Endothelial cell of umbilical vein (primary cell): ENCODE data around the gene LIN28B. TPM values are rescaled to one million over a fixed set of nuclear protein-coding genes. Genes with fewer than 3 reads are reported as not detected.
"Not testable (repeated sequence)": the region's sequence is repeated elsewhere in the genome, so short reads cannot be mapped to it uniquely, and the experiment has no call there.

ENCODE experiments used
- BruUV-seq: library from RNA; stranded (reverse); fragments of 400-500 nt; replicated peaks from 2 replicates; lab custom pipeline; 2021; lab: Mats Ljungman, UMichigan
- CTCF ChIA-PET: fragments of 300-600, 350-600 bp; sonication (Branson Sonifier 250); formaldehyde crosslinking; loops from one replicate; lab custom pipeline; 2021; ENCODE audit warnings: antibody characterized with exemption, inconsistent platforms; lab: Charles Lee
- POLR2A ChIA-PET: fragments of 300-600, 350-600 bp; sonication (Branson Sonifier 250); formaldehyde crosslinking; loops from one replicate; lab custom pipeline; 2021; ENCODE audit warnings: antibody characterized with exemption, inconsistent platforms; lab: Charles Lee
- DNase-seq: peaks from one replicate; pipeline ENCODE4 v3.0.0-alpha.2; 2011; ENCODE audit warnings: low read depth, low spot score
- FAIRE-seq: peaks from 2 replicates; lab custom pipeline; 2011; peaks lifted over from hg19 to GRCh38; lab: Jason Lieb, UNC
- H2AFZ ChIP-seq: 2 replicates; pipeline ENCODE4 v1.6.0; 2012; ENCODE audit warnings: low read depth, low read length, control low read depth, inconsistent platforms
- H3K27ac ChIP-seq: 2 replicates; pipeline ENCODE4 v1.5.1; 2011; ENCODE audit warnings: low read depth, mild to moderate bottlenecking, control low read depth, low read length, moderate library complexity; ENCODE audit not compliant: insufficient read depth
- H3K27me3 ChIP-seq, 2 experiments: 2 replicates each; pipeline versions ENCODE4 v1.6.0 to v1.6.1; 2011; ENCODE audit warnings: low read length in 2 of 2, mixed read lengths in 1 of 2; ENCODE audit not compliant: control insufficient read depth in 2 of 2, insufficient read depth in 2 of 2
- H3K36me3 ChIP-seq, 2 experiments: 2 replicates in 1 of 2; 3 replicates in 1 of 2; pipeline ENCODE4 v1.5.1; 2011; ENCODE audit warnings: low read length in 2 of 2, mild to moderate bottlenecking in 1 of 2, moderate library complexity in 1 of 2; ENCODE audit not compliant: control insufficient read depth in 2 of 2, insufficient read depth in 2 of 2; ENCODE audit errors: extremely low read depth in 1 of 2
- H3K4me1 ChIP-seq: 3 replicates; pipeline ENCODE4 v1.5.1; 2011; ENCODE audit warnings: mild to moderate bottlenecking, low read length; ENCODE audit not compliant: control insufficient read depth, insufficient read depth; ENCODE audit errors: extremely low read depth
- H3K4me2 ChIP-seq: 2 replicates; pipeline ENCODE4 v1.6.1; 2011; ENCODE audit warnings: low read length, control low read depth, mixed read lengths; ENCODE audit not compliant: insufficient read depth
- H3K4me3 ChIP-seq, 3 experiments: fragments of 200-600 bp in 1 of 3; sonication (generic), shearing (Covaris generic) in 1 of 3; replicated peaks in 1 of 3; 2 replicates each; pipeline ENCODE4 v1.5.1; 2011 to 2016; ENCODE audit warnings: control low read depth in 3 of 3, low read length in 3 of 3, mild to moderate bottlenecking in 2 of 3, inconsistent platforms in 1 of 3, low read depth in 1 of 3, moderate library complexity in 1 of 3; ENCODE audit not compliant: insufficient read depth in 1 of 3
- H3K79me2 ChIP-seq: 2 replicates; pipeline ENCODE4 v1.6.0; 2012; ENCODE audit warnings: low read length, inconsistent platforms; ENCODE audit not compliant: control insufficient read depth, insufficient read depth
- H3K9ac ChIP-seq: replicated peaks from 2 replicates; pipeline ENCODE3; 2011; ENCODE audit warnings: low read length, control low read depth; ENCODE audit not compliant: insufficient read depth; ENCODE audit errors: extremely low read depth
- H3K9me1 ChIP-seq: replicated peaks from 3 replicates; pipeline ENCODE4 v1.6.0; 2011; ENCODE audit warnings: mild to moderate bottlenecking, low read length; ENCODE audit not compliant: control insufficient read depth, insufficient read depth; ENCODE audit errors: extremely low read depth
- H3K9me3 ChIP-seq: replicated peaks from 2 replicates; pipeline ENCODE4 v1.5.1; 2012; ENCODE audit warnings: low read length, inconsistent platforms; ENCODE audit not compliant: control insufficient read depth, insufficient read depth
- H4K20me1 ChIP-seq: replicated peaks from 2 replicates; pipeline ENCODE3; 2011; ENCODE audit warnings: mild to moderate bottlenecking, low read length; ENCODE audit not compliant: control insufficient read depth, insufficient read depth; ENCODE audit errors: extremely low read depth
- CTCF ChIP-seq, 2 donors: IDR thresholded peaks; 1 replicate in 1 of 2; 2 replicates in 1 of 2; pipeline ENCODE4 v1.5.1; 2011; ENCODE audit warnings: low read length in 2 of 2, mild to moderate bottlenecking in 2 of 2, moderate library complexity in 2 of 2, control low read depth in 1 of 2, inconsistent platforms in 1 of 2, low read depth in 1 of 2; ENCODE audit not compliant: insufficient read depth in 1 of 2; ENCODE audit errors: extremely low read depth in 1 of 2
- EZH2 ChIP-seq: IDR thresholded peaks from 2 replicates; pipeline ENCODE4 v1.6.1; 2012; ENCODE audit warnings: borderline replicate concordance, low read depth, mild to moderate bottlenecking, moderate library complexity, low read length, inconsistent platforms; ENCODE audit not compliant: severe bottlenecking
- FOS ChIP-seq: IDR thresholded peaks from 2 replicates; pipeline ENCODE4 v1.6.1; 2011; ENCODE audit warnings: mild to moderate bottlenecking, low read length, moderate library complexity, borderline replicate concordance; ENCODE audit not compliant: insufficient read depth
- GATA2 ChIP-seq: IDR thresholded peaks from 2 replicates; pipeline ENCODE4 v1.7.0; 2011; ENCODE audit warnings: low read depth, mild to moderate bottlenecking, moderate library complexity, mixed read lengths, low read length; ENCODE audit not compliant: insufficient read length, insufficient read depth
- JUN ChIP-seq: IDR thresholded peaks from 2 replicates; pipeline ENCODE4 v1.6.1; 2011; ENCODE audit warnings: borderline replicate concordance, low read depth; ENCODE audit not compliant: insufficient read length, insufficient read depth
- MAX ChIP-seq: IDR thresholded peaks from 2 replicates; pipeline ENCODE4 v1.6.1; 2011; ENCODE audit not compliant: insufficient read depth, insufficient read length
- MYC ChIP-seq: IDR thresholded peaks from one replicate; pipeline ENCODE4 v1.6.1; 2011; ENCODE audit warnings: mild to moderate bottlenecking, low read depth, low read length
- POLR2A ChIP-seq: IDR thresholded peaks from 2 replicates; pipeline ENCODE4 v1.6.1; 2012; ENCODE audit warnings: low read depth, mild to moderate bottlenecking, control low read depth, low read length
- POLR2AphosphoS5 ChIP-seq: IDR thresholded peaks from 2 replicates; pipeline ENCODE4 v1.6.1; 2012; ENCODE audit warnings: low read depth, mild to moderate bottlenecking, control low read depth, low read length, moderate library complexity; ENCODE audit not compliant: insufficient read depth
- dilution Hi-C: fragments of 300-500 bp; cut with MboI; formaldehyde crosslinking; loops from one replicate; pipeline ENCODE4 v1.15.0; 2019; ENCODE audit warnings: low sequenced_read_pairs; ENCODE audit not compliant: extremely low pct_ligation_motif_present
- intact Hi-C: fragments of 100-400 bp; cut with micrococcal nuclease; formaldehyde crosslinking; loops from one replicate; pipeline ENCODE4 v1.10.0; 2022
- polyA plus RNA-seq, 4 experiments: library from polyadenylated mRNA; depleted of rRNA in 3 of 4; stranded (reverse) in 3 of 4; unstranded in 1 of 4; fragments of >200 nt; gene quantifications; 2 replicates each; pipeline versions ENCODE4 v1.2.1 to v1.2.3, GENCODE V29; 2011 to 2012; ENCODE audit warnings: missing spikeins in 1 of 4
- total RNA-seq: library from RNA; stranded (reverse); gene quantifications from 2 replicates; pipeline ENCODE4 v1.2.3, GENCODE V29; 2021

Gene LIN28B
- total and polyA plus RNA-seq, 2 donors (not counting 3 experiments of a cell fraction or from before 2014, with no cell fraction given), result not detected

- BruUV-seq, result no TSS peak
- H3K9me3 ChIP-seq, result no peaks in the 10 kb centered on the region
- DNase-seq, result no peak
- H3K4me2 ChIP-seq, result no peak overlapping the region
- TF ChIP-seq JUN (no peak), GATA2 (no peak), FOS (no peak), POLR2A (no peak), POLR2AphosphoS5 (no peak), CTCF (IDR thresholded peaks at IDR 0.05; ENCODE audit: extremely low read depth in 1 of 2, insufficient read depth in 1 of 2, low read depth in 1 of 2, low read length in 2 of 2) (no peak), MAX (no peak), EZH2 (no peak), MYC (no peak)
- no peak overlapping the region for H3K9ac ChIP-seq
- CTCF ChIA-PET, result interaction anchor here (1.0 to 1.9 kb wide), 5 partner anchors 7 to 72 kb away, joined by 3 to 6 read pairs (median 5); no protein-coding TSS in a partner anchor
- intact Hi-C loops (no loop called here), dilution Hi-C loops (no loop called here)
- H3K9me1 ChIP-seq, result no peaks in the 10 kb centered on the region
- H4K20me1 ChIP-seq, result no peaks in the 10 kb centered on the region
- no peak for FAIRE-seq
- no peaks in the 10 kb centered on the region for H3K79me2 ChIP-seq
- no peaks in the 10 kb centered on the region for H3K36me3 ChIP-seq
- no peak overlapping the region for H3K27ac ChIP-seq
- H3K4me1 ChIP-seq, result no peaks in the 10 kb centered on the region
- POLR2A ChIA-PET, result no interaction called here
- no peak overlapping the region for H2AFZ ChIP-seq
- no peaks in the 10 kb centered on the region for H3K27me3 ChIP-seq
- H3K4me3 ChIP-seq, result no peak overlapping the region
Observed at GRCh38 chr6:105005451-105005850, 48.5 kb downstream of the LIN28B start.

DNA sequence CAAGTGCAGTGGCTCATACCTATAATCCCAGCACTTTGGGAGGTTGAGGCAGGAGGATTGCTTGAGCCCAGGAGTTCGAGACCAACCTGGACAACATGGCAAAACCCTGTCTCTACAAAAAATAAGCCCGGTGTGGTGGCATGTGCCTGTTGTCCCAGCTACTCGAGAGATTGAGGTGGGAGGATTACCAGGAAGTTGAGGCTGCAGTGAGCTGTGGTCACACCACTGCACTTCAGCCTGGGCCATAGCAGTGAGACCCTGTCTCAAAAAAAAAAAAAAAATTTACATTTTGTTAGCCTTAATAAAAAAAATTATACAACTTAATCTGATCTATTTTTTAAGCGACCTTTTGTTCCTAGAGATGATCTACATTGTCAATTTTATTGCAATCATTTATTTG is 56.6 kb downstream of the LIN28B start:
- dilution Hi-C loops, H3K9me3 ChIP-seq, H2AFZ ChIP-seq, H3K27ac ChIP-seq, H4K20me1 ChIP-seq, intact Hi-C loops, POLR2A ChIA-PET, H3K4me1 ChIP-seq, H3K27me3 ChIP-seq, FAIRE-seq, DNase-seq, H3K36me3 ChIP-seq, H3K4me2 ChIP-seq, H3K9ac ChIP-seq, BruUV-seq, H3K4me3 ChIP-seq, H3K79me2 ChIP-seq, H3K9me1 ChIP-seq: not testable (repeated sequence)
- CTCF ChIA-PET, result interaction anchor here (1.8 kb wide), 1 partner anchor 64 kb away, joined by 6 read pairs; no protein-coding TSS in a partner anchor
